Activated naive CD4-positive, alpha-beta T cell treated with anti-CD3 and anti-CD28 coated beads for 36 hours (primary cell): ENCODE measurements around the gene C1orf174. TPM values are rescaled to one million over a fixed set of nuclear protein-coding genes. Genes with fewer than 3 reads are reported as not detected.
"Not testable (repeated sequence)": the region's sequence is repeated elsewhere in the genome, so short reads cannot be mapped to it uniquely, and the experiment has no call there.

Experiments
- CTCF ChIA-PET: fragments of 350-600 bp; sonication (Branson Sonifier 250); formaldehyde crosslinking; loops from one replicate; lab custom pipeline; 2021; ENCODE audit warnings: antibody characterized with exemption; lab: Charles Lee
- DNase-seq: peaks from one replicate; pipeline ENCODE4 v3.0.0-alpha.2; 2020
- H3K27ac Mint-ChIP-seq: one replicate; pipeline ENCODE4 v1.8.0; 2021; ENCODE audit warnings: mild to moderate bottlenecking, mixed read lengths
- H3K27me3 Mint-ChIP-seq: one replicate; pipeline ENCODE4 v1.8.0; 2021; ENCODE audit warnings: low read depth, mixed read lengths
- H3K36me3 Mint-ChIP-seq: one replicate; pipeline ENCODE4 v1.8.0; 2021; ENCODE audit warnings: low read depth, mixed read lengths
- H3K4me1 Mint-ChIP-seq: one replicate; pipeline ENCODE4 v1.8.0; 2021; ENCODE audit warnings: low read depth, mixed read lengths
- H3K4me3 Mint-ChIP-seq: one replicate; pipeline ENCODE4 v1.8.0; 2021; ENCODE audit warnings: mild to moderate bottlenecking, moderate library complexity, mixed read lengths
- H3K9me3 Mint-ChIP-seq: one replicate; pipeline ENCODE4 v1.8.0; 2021; ENCODE audit warnings: mixed read lengths
- intact Hi-C: fragments of 100-400 bp; cut with micrococcal nuclease; formaldehyde crosslinking; loops from one replicate; pipeline ENCODE4 v1.15.1; 2023
- total RNA-seq, 2 experiments: library from RNA; stranded (reverse); gene quantifications; one replicate each; pipeline ENCODE4 v1.2.3, GENCODE V29; 2021

Gene C1orf174
- total RNA-seq, 2 experiments from 2014 or later, result 29.5 to 30.6 TPM

DNA sequence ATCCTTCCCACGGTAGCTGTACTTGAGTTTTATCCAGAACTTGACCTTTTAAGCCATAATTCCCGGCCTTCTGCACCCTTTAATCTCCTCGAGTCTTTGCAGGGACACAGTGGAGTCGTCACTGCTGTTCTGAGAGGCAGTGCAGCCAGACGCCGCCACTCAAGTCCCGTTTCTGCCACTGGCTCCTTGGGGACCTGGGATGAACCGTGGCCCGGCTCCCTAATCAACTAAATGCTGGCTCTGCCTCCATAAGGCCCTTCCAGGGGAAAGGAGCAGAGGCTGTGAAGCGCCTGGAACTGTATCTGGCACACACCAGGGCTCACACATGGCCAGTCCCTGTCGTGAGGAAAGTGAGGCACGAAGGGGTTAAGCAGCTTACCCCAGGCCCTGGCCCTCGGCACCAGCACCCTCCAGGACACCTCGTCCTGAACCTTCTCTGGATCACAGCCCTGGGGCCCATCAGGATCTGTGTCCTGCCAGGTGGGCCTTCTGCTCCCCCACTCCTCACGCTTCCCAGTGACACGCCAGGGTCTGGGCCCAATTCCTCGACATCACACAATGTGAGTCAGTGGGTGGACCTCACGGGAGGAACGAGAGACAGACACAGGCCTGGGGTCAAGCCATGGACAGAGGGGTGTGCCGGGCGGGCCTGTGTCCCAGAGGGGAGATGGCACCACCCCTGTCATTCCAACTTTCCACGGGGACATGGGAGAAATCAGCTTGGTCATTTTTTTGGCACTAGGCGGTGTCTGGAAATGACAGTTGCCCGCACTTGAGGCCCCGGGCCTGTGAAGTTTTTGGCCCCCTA lies 23.5 kb upstream of the C1orf174 start:
- DNase-seq, result no peak
- intact Hi-C loops, result no loop called here
- no peak overlapping the region for H3K4me3 Mint-ChIP-seq
- H3K27ac Mint-ChIP-seq, result no peak overlapping the region
- H3K36me3 Mint-ChIP-seq, result no peaks in the 10 kb centered on the region
- no peaks in the 10 kb centered on the region for H3K9me3 Mint-ChIP-seq
- H3K4me1 Mint-ChIP-seq, result peaks cover 10% of the 10 kb centered on the region
- peaks cover 2% of the 10 kb centered on the region for H3K27me3 Mint-ChIP-seq
- CTCF ChIA-PET, result no interaction called here

DNA sequence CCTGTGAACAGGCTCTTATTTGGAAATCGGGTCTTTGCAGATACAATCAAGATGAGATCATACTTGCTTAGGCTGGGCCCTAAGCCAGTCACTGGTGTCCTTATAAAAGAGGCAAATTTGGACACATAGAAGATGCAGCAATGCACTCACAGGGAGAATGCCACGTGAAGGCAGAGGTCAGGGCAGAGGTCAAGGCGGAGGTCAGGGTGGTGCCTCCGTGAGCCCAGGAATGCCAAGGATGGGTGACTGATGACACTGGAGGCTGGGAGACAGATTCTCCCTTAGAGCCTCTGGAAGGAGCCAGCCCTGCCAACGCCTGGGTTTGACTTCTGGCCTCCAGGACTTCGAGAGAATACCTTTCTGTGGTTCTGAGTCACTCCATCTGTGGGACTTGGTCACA lies 22.8 kb upstream of the C1orf174 start:
- Mint-ChIP-seq H3K4me3 (no peak overlapping the region), H3K4me1 (peaks cover 10% of the 10 kb centered on the region), H3K27ac (no peak overlapping the region), H3K9me3 (no peaks in the 10 kb centered on the region), H3K36me3 (no peaks in the 10 kb centered on the region), H3K27me3 (peaks cover 2% of the 10 kb centered on the region)
- intact Hi-C loops, result no loop called here
- no peak for DNase-seq
- CTCF ChIA-PET, result no interaction called here

DNA sequence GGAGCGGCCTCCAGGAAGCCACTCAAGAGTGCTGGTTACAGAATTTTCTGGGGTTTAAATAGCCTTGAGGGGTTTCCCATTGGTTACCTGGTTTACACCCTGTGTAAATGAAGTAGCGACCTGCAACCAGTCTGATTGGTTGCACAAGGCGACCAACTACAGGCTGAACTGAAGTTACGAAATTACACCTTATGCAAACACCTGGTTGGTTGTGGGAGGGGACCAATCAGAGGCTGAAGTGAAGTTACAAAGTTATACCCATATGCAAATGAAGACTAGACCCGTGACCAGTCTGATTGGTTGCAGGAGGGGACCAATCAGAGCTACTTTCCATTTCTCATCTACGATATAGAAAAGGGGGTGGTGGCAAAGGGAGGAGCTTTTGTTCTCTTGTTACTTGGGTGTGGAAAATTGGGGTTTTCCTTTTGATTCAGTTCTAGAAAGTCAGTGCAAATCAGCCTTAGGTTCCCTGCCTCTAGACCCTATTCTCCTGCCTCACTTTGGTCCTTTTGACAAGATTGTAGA lies 22.2 kb upstream of the C1orf174 start:
- DNase-seq, result no peak
- H3K36me3 Mint-ChIP-seq, result no peaks in the 10 kb centered on the region
- intact Hi-C loops, result no loop called here
- no peaks in the 10 kb centered on the region for H3K9me3 Mint-ChIP-seq
- no peak overlapping the region for H3K27ac Mint-ChIP-seq
- no peak overlapping the region for H3K4me3 Mint-ChIP-seq
- H3K4me1 Mint-ChIP-seq, result peaks cover 10% of the 10 kb centered on the region
- CTCF ChIA-PET, result no interaction called here
- H3K27me3 Mint-ChIP-seq, result peaks cover 2% of the 10 kb centered on the region

DNA sequence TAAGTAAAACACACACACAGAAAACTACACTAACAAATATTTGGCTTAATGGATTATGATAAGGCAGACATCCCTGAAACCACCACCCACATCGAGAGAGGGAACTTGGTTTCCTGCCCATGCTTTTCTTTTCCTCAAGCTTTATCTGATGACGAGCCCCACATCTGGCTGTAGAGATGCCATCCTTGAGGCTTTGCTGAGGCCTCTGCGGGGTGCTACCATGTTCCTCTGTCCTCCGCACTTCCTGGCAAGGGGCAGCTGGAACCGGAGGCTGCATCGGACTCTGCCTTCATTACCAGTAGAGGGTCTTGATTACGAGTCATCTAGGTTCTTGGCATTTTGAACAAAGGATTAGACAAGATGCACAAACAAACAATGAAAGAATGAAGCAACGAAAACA lies 21.7 kb upstream of the C1orf174 start:
- Mint-ChIP-seq H3K36me3 (no peaks in the 10 kb centered on the region), H3K27me3 (peaks cover 2% of the 10 kb centered on the region), H3K4me1 (peaks cover 10% of the 10 kb centered on the region), H3K4me3 (no peak overlapping the region), H3K27ac (no peak overlapping the region), H3K9me3 (no peaks in the 10 kb centered on the region)
- DNase-seq, result no peak
- intact Hi-C loops, result no loop called here
- CTCF ChIA-PET, result no interaction called here

DNA sequence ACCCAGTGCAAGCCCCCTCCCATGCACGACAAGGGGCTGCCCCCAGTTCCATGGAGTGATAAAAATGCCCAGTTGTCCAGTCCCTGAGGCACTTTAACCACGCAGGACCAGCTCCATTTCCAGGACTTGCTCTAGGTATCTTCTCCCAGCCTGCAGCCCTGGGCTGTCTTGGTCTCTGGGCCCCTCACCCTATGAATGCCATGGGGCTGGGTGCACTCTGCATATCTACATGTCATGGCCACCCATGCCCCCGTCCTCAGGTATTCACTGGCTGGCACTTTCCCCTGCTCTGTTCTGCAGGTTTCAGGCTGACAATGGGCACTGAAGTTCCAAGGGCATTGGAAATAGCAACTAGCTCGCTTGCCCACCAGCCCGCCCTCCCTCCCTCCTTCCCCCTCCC lies 19.6 kb upstream of the C1orf174 start:
- peaks cover 2% of the 10 kb centered on the region for H3K27me3 Mint-ChIP-seq
- H3K4me3 Mint-ChIP-seq, result no peak overlapping the region
- intact Hi-C loops, result loop anchor here (10.0 kb wide), 1 partner anchor 905 kb away; no protein-coding TSS in a partner anchor
- H3K36me3 Mint-ChIP-seq, result no peaks in the 10 kb centered on the region
- no peaks in the 10 kb centered on the region for H3K9me3 Mint-ChIP-seq
- CTCF ChIA-PET, result no interaction called here
- peaks cover 10% of the 10 kb centered on the region for H3K4me1 Mint-ChIP-seq
- H3K27ac Mint-ChIP-seq, result no peak overlapping the region
- no peak for DNase-seq

DNA sequence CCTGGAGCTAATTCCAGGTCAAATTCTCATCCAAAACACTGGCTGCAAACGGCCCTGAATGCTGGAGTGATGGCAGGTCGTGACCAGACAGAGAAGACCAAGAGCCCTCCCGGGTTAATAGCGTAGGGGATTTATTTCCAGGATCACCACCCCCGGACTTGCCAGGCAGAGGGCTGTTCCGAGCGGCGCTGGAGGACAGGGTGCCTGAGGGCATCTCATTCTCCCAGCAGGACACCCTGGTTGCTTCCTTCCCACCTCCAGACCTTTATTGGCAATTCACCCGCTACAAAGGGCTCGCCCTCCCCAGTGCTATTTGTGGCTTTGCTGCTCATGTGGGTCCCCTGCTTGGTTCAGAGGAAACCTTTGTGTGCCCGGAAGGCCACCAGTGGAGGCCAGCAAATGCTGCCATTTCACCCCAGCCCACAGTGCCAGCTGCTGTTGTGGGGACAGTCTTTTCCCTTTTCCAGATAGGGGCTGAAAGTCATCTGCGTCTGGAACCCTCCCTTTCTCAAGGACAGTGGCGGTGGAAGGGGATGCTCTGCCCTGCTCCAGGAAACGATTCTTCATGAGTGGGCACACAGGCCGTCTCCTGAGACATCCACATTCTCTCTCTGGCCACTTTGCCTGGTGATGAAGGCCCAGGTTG lies 19.0 kb upstream of the C1orf174 start:
- Mint-ChIP-seq H3K4me1 (peaks cover 10% of the 10 kb centered on the region), H3K4me3 (no peak overlapping the region), H3K27me3 (peaks cover 2% of the 10 kb centered on the region), H3K27ac (no peak overlapping the region), H3K36me3 (no peaks in the 10 kb centered on the region), H3K9me3 (no peaks in the 10 kb centered on the region)
- intact Hi-C loops, result loop anchor here (10.0 kb wide), 1 partner anchor 906 kb away; no protein-coding TSS in a partner anchor
- CTCF ChIA-PET, result no interaction called here
- no peak for DNase-seq

DNA sequence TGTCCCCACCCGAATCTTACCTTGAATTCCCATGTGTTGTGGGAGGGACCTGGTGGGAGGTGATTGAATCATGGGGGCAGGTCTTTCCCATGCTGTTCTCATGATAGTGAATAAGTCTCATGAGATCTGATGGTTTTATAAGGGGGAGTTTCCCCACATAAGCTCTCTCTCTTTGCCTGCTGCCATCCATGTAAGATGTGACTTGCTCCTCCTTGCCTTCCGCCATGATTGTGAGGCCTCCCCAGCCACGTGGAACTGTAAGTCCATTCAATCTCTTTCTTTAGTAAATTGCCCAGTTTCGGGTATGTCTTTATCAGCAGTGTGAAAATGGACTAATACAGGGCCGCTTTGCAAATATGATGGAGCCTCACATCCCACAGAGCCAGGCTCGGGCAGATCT lies 18.3 kb upstream of the C1orf174 start:
- DNase-seq, CTCF ChIA-PET, H3K4me3 Mint-ChIP-seq, H3K4me1 Mint-ChIP-seq, H3K9me3 Mint-ChIP-seq, H3K36me3 Mint-ChIP-seq, H3K27me3 Mint-ChIP-seq, H3K27ac Mint-ChIP-seq: not testable (repeated sequence)
- intact Hi-C loops, result loop anchor here (10.0 kb wide), 1 partner anchor 906 kb away; no protein-coding TSS in a partner anchor

DNA sequence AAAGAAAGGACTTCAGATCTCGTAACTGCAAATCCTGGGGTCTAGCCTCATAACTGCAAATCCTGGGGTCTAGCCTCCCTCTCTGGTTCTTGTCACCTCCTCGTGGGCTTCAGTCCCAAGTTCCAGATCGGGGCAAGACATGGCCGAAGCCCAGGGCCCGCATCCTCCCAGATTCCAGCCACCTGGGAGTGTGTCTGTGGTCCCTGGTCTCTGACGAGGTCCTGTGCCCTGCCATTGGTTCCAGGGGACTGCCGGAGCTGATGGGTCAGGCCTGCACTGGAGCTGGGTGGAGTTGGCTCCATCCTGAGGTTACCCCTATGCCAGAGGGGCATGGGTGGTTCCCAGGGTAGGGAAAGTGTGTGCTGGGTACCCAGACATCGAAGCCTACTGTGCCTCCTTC lies 17.7 kb upstream of the C1orf174 start:
- Mint-ChIP-seq H3K27me3 (peaks cover 2% of the 10 kb centered on the region), H3K36me3 (no peaks in the 10 kb centered on the region), H3K27ac (no peak overlapping the region), H3K4me1 (peaks cover 9% of the 10 kb centered on the region), H3K4me3 (no peak overlapping the region), H3K9me3 (no peaks in the 10 kb centered on the region)
- CTCF ChIA-PET, result interaction anchor here (0.9 kb wide), 1 partner anchor 11 kb away, joined by 3 read pairs; no protein-coding TSS in a partner anchor
- intact Hi-C loops, result loop anchor here (10.0 kb wide), 1 partner anchor 907 kb away; no protein-coding TSS in a partner anchor
- no peak for DNase-seq

DNA sequence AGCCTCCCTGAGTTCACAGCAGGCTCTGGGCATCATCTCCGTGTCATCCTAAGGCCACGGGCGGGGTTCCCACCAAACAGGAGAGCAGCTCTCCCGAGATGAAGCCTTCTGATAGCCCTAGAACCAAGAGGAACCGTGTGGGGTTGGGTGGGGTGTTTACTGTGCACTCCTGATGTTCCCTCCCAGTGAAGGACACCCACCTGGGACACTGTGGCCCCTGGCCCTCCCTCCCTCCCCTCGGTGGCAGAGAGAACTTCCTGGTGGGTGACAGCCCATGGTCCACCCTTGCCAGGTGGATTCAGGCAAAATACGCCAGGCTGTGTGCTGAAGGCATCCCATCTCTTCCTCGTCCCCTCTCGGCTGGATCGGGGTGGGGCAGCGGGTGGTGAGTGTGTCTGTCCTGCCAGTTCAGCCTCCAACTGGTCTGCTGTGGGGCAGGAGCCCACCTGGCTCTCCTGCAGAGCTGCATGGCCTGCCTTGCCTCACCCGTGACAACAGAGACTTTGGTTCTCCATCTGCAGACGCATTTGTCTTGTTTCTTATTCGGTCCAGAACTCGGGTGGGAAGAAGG lies 15.6 kb upstream of the C1orf174 start:
- no peak overlapping the region for H3K27ac Mint-ChIP-seq
- no peaks in the 10 kb centered on the region for H3K36me3 Mint-ChIP-seq
- intact Hi-C loops, result loop anchor here (10.0 kb wide), 1 partner anchor 909 kb away; no protein-coding TSS in a partner anchor
- CTCF ChIA-PET, result no interaction called here
- H3K9me3 Mint-ChIP-seq, result no peaks in the 10 kb centered on the region
- H3K4me3 Mint-ChIP-seq, result no peak overlapping the region
- peaks cover 2% of the 10 kb centered on the region for H3K27me3 Mint-ChIP-seq
- H3K4me1 Mint-ChIP-seq, result peaks cover 3% of the 10 kb centered on the region
- no peak for DNase-seq

DNA sequence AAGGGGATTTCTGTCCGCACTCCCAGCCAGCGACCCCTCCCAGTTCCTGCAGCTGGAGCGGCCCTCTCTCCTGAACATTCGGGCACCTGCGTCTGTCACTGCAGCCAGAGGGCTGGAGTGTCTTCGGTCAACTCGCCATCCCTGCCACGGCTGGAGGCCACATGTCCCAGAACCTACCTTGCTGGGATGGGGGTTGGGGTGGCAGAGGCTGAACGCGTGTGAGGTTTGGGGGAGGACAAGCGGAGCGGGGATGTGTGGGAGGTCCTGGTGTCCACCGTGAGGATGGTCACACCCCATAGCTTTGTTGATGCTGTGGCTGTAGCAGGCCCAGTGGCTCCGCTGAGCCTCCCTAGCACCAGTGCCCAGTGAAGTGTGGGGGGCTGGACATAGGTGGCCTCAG lies 14.8 kb upstream of the C1orf174 start:
- DNase-seq, result no peak
- intact Hi-C loops, result loop anchor here (10.0 kb wide), 1 partner anchor 910 kb away; no protein-coding TSS in a partner anchor
- H3K4me1 Mint-ChIP-seq, result peaks cover 3% of the 10 kb centered on the region
- CTCF ChIA-PET, result no interaction called here
- H3K4me3 Mint-ChIP-seq, result no peak overlapping the region
- H3K27ac Mint-ChIP-seq, result no peak overlapping the region
- no peaks in the 10 kb centered on the region for H3K9me3 Mint-ChIP-seq
- H3K27me3 Mint-ChIP-seq, result no peaks in the 10 kb centered on the region
- H3K36me3 Mint-ChIP-seq, result no peaks in the 10 kb centered on the region

DNA sequence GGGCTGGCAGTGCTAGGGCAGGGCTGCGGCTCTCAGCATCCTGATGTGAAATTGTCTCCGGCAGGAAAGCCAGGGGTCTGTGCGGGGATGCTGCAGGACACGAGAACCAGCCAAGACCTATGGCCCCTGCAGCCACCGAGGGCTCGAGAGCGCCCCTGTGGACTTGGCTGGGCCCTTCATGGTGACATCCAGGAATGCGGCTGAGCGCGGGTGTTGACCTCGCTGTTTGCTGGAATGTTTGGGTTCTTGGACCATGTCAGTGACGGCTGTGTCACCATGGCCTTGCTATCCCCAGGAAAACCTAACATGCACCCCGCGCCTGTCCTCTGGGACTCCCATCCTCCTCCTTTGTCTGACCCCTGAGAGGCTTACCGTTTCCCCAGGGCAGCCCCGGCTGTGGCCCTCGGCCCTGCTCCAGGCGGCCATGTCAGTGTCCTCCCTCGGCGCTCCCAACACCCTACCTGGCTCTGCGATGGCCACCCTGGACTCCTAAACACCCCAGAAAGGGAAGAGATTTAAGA lies 14.3 kb upstream of the C1orf174 start:
- Mint-ChIP-seq H3K4me1 (peaks cover 3% of the 10 kb centered on the region), H3K27me3 (no peaks in the 10 kb centered on the region), H3K36me3 (no peaks in the 10 kb centered on the region), H3K9me3 (no peaks in the 10 kb centered on the region), H3K4me3 (no peak overlapping the region), H3K27ac (no peak overlapping the region)
- DNase-seq, result no peak
- intact Hi-C loops, result loop anchor here (10.0 kb wide), 1 partner anchor 910 kb away; no protein-coding TSS in a partner anchor
- CTCF ChIA-PET, result no interaction called here
